Thyroid gland (tissue), 4 donors: ENCODE data around the gene SPEM3. TPM values are rescaled to one million over a fixed set of nuclear protein-coding genes. Genes with fewer than 3 reads are reported as not detected.

Source experiments
- DNase-seq, 2 donors: peaks; one replicate each; pipeline ENCODE4 v3.0.0-alpha.2; 2019
- H3K27ac ChIP-seq, 3 donors: fragments of 200-600 bp; sonication (generic); 1 replicate in 2 of 3; 2 replicates in 1 of 3; pipeline ENCODE4 v1.5.1; 2016 to 2019; ENCODE audit warnings: mild to moderate bottlenecking in 1 of 3, moderate library complexity in 1 of 3
- H3K27me3 ChIP-seq: fragments of 200-600 bp; sonication (generic); one replicate; pipeline ENCODE4 v1.5.1; 2019
- H3K36me3 ChIP-seq, 2 donors: fragments of 200-600 bp; sonication (generic); one replicate each; pipeline ENCODE4 v1.5.1; 2016 to 2019
- H3K4me1 ChIP-seq, 2 donors: fragments of 200-600 bp; sonication (generic); one replicate each; pipeline ENCODE4 v1.5.1; 2017 to 2019
- H3K4me3 ChIP-seq, 3 donors: fragments of 200-600 bp; sonication (generic); replicated peaks in 1 of 3; 1 replicate in 2 of 3; 2 replicates in 1 of 3; pipeline ENCODE4 v1.5.1; 2016; ENCODE audit warnings: mild to moderate bottlenecking in 1 of 3
- H3K9me3 ChIP-seq: fragments of 200-600 bp; sonication (generic); one replicate; pipeline ENCODE4 v1.5.1; 2017
- CTCF ChIP-seq, 6 experiments: fragments of 200-600 bp in 3 of 6; fragments of 450-650 bp in 3 of 6; sonication (generic) in 3 of 6; IDR thresholded peaks; one replicate each; pipeline ENCODE4 v1.5.1; 2016 to 2019; ENCODE audit warnings: antibody characterized with exemption in 6 of 6, mild to moderate bottlenecking in 2 of 6, inconsistent platforms in 1 of 6, moderate library complexity in 1 of 6
- POLR2A ChIP-seq, 2 donors: fragments of 450-650 bp; IDR thresholded peaks; one replicate each; pipeline ENCODE4 v1.6.1; 2017; ENCODE audit warnings: antibody characterized with exemption in 2 of 2, mild to moderate bottlenecking in 2 of 2, moderate library complexity in 1 of 2
- WGBS, 2 donors: methylation state at CpG; one replicate each; pipeline ENCODE4 v1.1.5; 2017; 5-methylcytosine and 5-hydroxymethylcytosine counted together
- intact Hi-C: fragments of 100-400 bp; cut with DNase I; formaldehyde crosslinking; loops from one replicate; pipeline ENCODE4 v1.15.1; 2023
- total RNA-seq, 4 donors: library from RNA; depleted of rRNA; stranded (reverse); fragments of >200 nt; gene quantifications; one replicate each; pipeline ENCODE4 v1.2.3, GENCODE V29; 2016

Gene SPEM3
- total RNA-seq, 4 donors from 2014 or later, result not detected

- TF ChIP-seq POLR2A (IDR thresholded peaks at IDR 0.05) (no peak), CTCF (IDR thresholded peaks at IDR 0.05) (no peak)
- Histone ChIP-seq H3K36me3 (no peaks in the 10 kb centered on the region), H3K4me1 (no peaks in the 10 kb centered on the region), H3K9me3 (no peaks in the 10 kb centered on the region), H3K27ac (no peak overlapping the region), H3K27me3 (no peaks in the 10 kb centered on the region), H3K4me3 (no peak overlapping the region)
- WGBS, 2 donors, result 66 to 68% methylated on average over 16 to 18 of the region's 18 CpGs
- no peak for DNase-seq
- intact Hi-C loops, result no loop called here
Observed at GRCh38 chr17:7418472-7419152, 10.0 kb upstream of the SPEM3 start.

- H3K4me3 ChIP-seq, result no peak within 1 kb of the TSS
- H3K9me3 ChIP-seq, result no peaks in the 10 kb centered on the region
- 67 to 71% methylated on average over 11 to 13 of the region's 17 CpGs for WGBS, 2 donors
- no peak for DNase-seq
- H3K4me1 ChIP-seq, result no peaks in the 10 kb centered on the region
- no peaks in the 10 kb centered on the region for H3K36me3 ChIP-seq
- intact Hi-C loops, result loop anchor here (5.0 kb wide), 1 partner anchor 58 kb away; no protein-coding TSS in a partner anchor
- TF ChIP-seq CTCF (IDR thresholded peaks at IDR 0.05) (no peak), POLR2A (IDR thresholded peaks at IDR 0.05) (no peak)
- no peaks in the 10 kb centered on the region for H3K27me3 ChIP-seq
- no peak within 1 kb of the TSS for H3K27ac ChIP-seq
Observed at GRCh38 chr17:7419819-7420610, 8.6 kb upstream of the SPEM3 start, which contains the start of gene SPEM1. Gene SPEM1, plus strand, starts transcription at chr17:7420324. Its CDS starts 61 bp downstream, at chr17:7420385.

- intact Hi-C loops, result loop anchor here (5.0 kb wide), 1 partner anchor 59 kb away; no protein-coding TSS in a partner anchor
- TF ChIP-seq POLR2A (IDR thresholded peaks at IDR 0.05) (no peak), CTCF (IDR thresholded peaks at IDR 0.05) (no peak)
- Histone ChIP-seq H3K27me3 (no peaks in the 10 kb centered on the region), H3K4me1 (no peaks in the 10 kb centered on the region), H3K9me3 (no peaks in the 10 kb centered on the region), H3K4me3 (no peak overlapping the region), H3K27ac (no peak overlapping the region), H3K36me3 (no peaks in the 10 kb centered on the region)
- no peak for DNase-seq
- whole genome bisulfite sequencing, 2 donors, result 92 to 98% methylated on average over 10 to 14 of the region's 16 CpGs
Observed at GRCh38 chr17:7421186-7421585, 7.5 kb upstream of the SPEM3 start.

GRCh38 chr17:7423679-7424078 is 5.0 kb upstream of the SPEM3 start:
- 41 to 50% methylated on average over 4 of the region's 4 CpGs for WGBS, 2 donors
- no peak overlapping the region for H3K4me3 ChIP-seq
- H3K27me3 ChIP-seq, result no peaks in the 10 kb centered on the region
- no peak for DNase-seq
- intact Hi-C loops, result loop anchor here (5.0 kb wide), 1 partner anchor 61 kb away; no protein-coding TSS in a partner anchor
- H3K4me1 ChIP-seq, result no peaks in the 10 kb centered on the region
- no peaks in the 10 kb centered on the region for H3K9me3 ChIP-seq
- no peak for TF ChIP-seq POLR2A (IDR thresholded peaks at IDR 0.05)
- TF ChIP-seq CTCF (IDR thresholded peaks at IDR 0.05), result no peak
- no peaks in the 10 kb centered on the region for H3K36me3 ChIP-seq
- H3K27ac ChIP-seq, result no peak overlapping the region

GRCh38 chr17:7425316-7425715 is 3.3 kb upstream of the SPEM3 start, which contains the start of gene SPEM2:
Gene SPEM2, plus strand, starts transcription at chr17:7425616. Its CDS starts 73 bp downstream, at chr17:7425689.
- intact Hi-C loops, result no loop called here
- TF ChIP-seq CTCF (IDR thresholded peaks at IDR 0.05), result no peak

More at GRCh38 chr17:7425316-7425715, 3.3 kb upstream of the SPEM3 start, which contains the start of gene SPEM2:
- Histone ChIP-seq H3K27me3 (no peaks in the 10 kb centered on the region), H3K4me1 (no peaks in the 10 kb centered on the region), H3K27ac (no peak within 1 kb of the TSS), H3K9me3 (no peaks in the 10 kb centered on the region), H3K36me3 (no peaks in the 10 kb centered on the region), H3K4me3 (no peak within 1 kb of the TSS)
- WGBS, 2 donors, result 82 to 84% methylated on average over 5 to 7 of the region's 7 CpGs
- DNase-seq, result no peak
